HepG2 (cell line): Measurements from ENCODE around the gene CHST14. TPM values are rescaled to one million over a fixed set of nuclear protein-coding genes. Genes with fewer than 3 reads are reported as not detected.

ENCODE experiments used
- ATAC-seq: fragments of 200-7000 bp; cut with Tn5 transposase; 3 replicates; pipeline ENCODE4 v1.9.1; 2020; ENCODE audit warnings: mild to moderate bottlenecking, moderate library complexity
- BruUV-seq: library from RNA; stranded (reverse); fragments of 400-500 nt; replicated peaks from 2 replicates; lab custom pipeline; 2021; lab: Mats Ljungman, UMichigan
- CTCF ChIA-PET: fragments of 300-600 bp; formaldehyde crosslinking; extraction: SDS; loops from one replicate; lab custom pipeline; 2021; ENCODE audit warnings: low total read pairs, inconsistent platforms, low intra/inter-chr PET ratio; lab: Yijun Ruan, JAX
- POLR2A ChIA-PET: fragments of 350-600 bp; sonication (Branson Sonifier 250); formaldehyde crosslinking; loops from one replicate; lab custom pipeline; 2020; ENCODE audit warnings: antibody characterized with exemption, inconsistent platforms; lab: Yijun Ruan, JAX
- DNase-seq: peaks from one replicate; pipeline ENCODE4 v3.0.0-alpha.2; 2015; ENCODE audit warnings: low spot score
- FAIRE-seq: peaks from 3 replicates; lab custom pipeline; 2011; peaks lifted over from hg19 to GRCh38; lab: Jason Lieb, UNC
- H2AFZ ChIP-seq: one replicate; pipeline ENCODE4 v1.6.1; 2011; ENCODE audit warnings: low read length, inconsistent platforms
- H3K27ac ChIP-seq: fragments of 300-600 bp; 3 replicates; pipeline ENCODE4 v1.8.0; 2011; ENCODE audit warnings: mixed run types, mild to moderate bottlenecking, mixed read lengths, low read length, inconsistent platforms; ENCODE audit not compliant: insufficient read depth; ENCODE audit errors: extremely low read length
- H3K27me3 ChIP-seq, 2 experiments: fragments of 200-600 bp in 1 of 2; 2 replicates in 1 of 2; 3 replicates in 1 of 2; pipeline versions ENCODE4 v1.6.0 to v1.8.0; 2011; ENCODE audit warnings: low read length in 2 of 2, mild to moderate bottlenecking in 2 of 2, moderate library complexity in 2 of 2, inconsistent platforms in 1 of 2; ENCODE audit not compliant: insufficient read depth in 2 of 2, control insufficient read depth in 1 of 2
- H3K36me3 ChIP-seq, 2 experiments: fragments of 200-600 bp in 1 of 2; replicated peaks in 1 of 2; 2 replicates in 1 of 2; 3 replicates in 1 of 2; pipeline versions ENCODE4 v1.5.1 to v1.8.0; 2011; ENCODE audit warnings: low read length in 2 of 2, inconsistent platforms in 1 of 2; ENCODE audit not compliant: insufficient read depth in 2 of 2, control insufficient read depth in 1 of 2
- H3K4me1 ChIP-seq: 2 replicates; pipeline ENCODE4 v1.5.1; 2012; ENCODE audit warnings: low read length, inconsistent platforms; ENCODE audit not compliant: insufficient read depth
- H3K4me2 ChIP-seq: 2 replicates; pipeline ENCODE4 v1.6.0; 2011; ENCODE audit warnings: low read depth, low read length, inconsistent platforms
- H3K4me3 ChIP-seq, 3 experiments: fragments of 200-600 bp in 1 of 3; sonication (generic), shearing (Covaris generic) in 1 of 3; replicated peaks in 1 of 3; 2 replicates each; pipeline ENCODE4 v1.5.1; 2011 to 2016; ENCODE audit warnings: low read length in 3 of 3, inconsistent platforms in 2 of 3, low read depth in 2 of 3, mild to moderate bottlenecking in 2 of 3, control low read depth in 1 of 3, mixed read lengths in 1 of 3; ENCODE audit not compliant: insufficient read depth in 1 of 3
- H3K79me2 ChIP-seq: one replicate; pipeline ENCODE4 v1.6.1; 2011; ENCODE audit warnings: low read length, inconsistent platforms; ENCODE audit not compliant: insufficient read depth
- H3K9ac ChIP-seq: 2 replicates; pipeline ENCODE4 v1.6.0; 2011; ENCODE audit warnings: mild to moderate bottlenecking, low read depth, low read length, inconsistent platforms; ENCODE audit not compliant: insufficient read depth
- H3K9me3 ChIP-seq: 2 replicates; pipeline ENCODE4 v1.5.1; 2012; ENCODE audit warnings: mild to moderate bottlenecking, low read length
- H4K20me1 ChIP-seq: 2 replicates; pipeline ENCODE4 v1.6.0; 2011; ENCODE audit warnings: inconsistent platforms, mild to moderate bottlenecking, low read length, moderate library complexity; ENCODE audit not compliant: insufficient read depth
- ARNTL ChIP-seq: sonication (generic); formaldehyde crosslinking; IDR thresholded peaks from 2 replicates; pipeline ENCODE4 v1.4.0; 2020; ENCODE audit warnings: mild to moderate bottlenecking, missing genetic modification reagents
- BRD4 ChIP-seq: sonication (generic); formaldehyde crosslinking; IDR thresholded peaks from 2 replicates; pipeline ENCODE4 v1.4.0; 2020; ENCODE audit warnings: missing genetic modification reagents
- KMT2B ChIP-seq: IDR thresholded peaks from 2 replicates; pipeline ENCODE4 v1.6.1; 2016; ENCODE audit warnings: missing genetic modification reagents, missing compliant biosample characterization
- SIN3B ChIP-seq: fragments of 150-350 bp; IDR thresholded peaks from 2 replicates; pipeline ENCODE4 v1.6.1; 2014; ENCODE audit warnings: low read length
- ZC3H13 ChIP-seq: sonication (generic); formaldehyde crosslinking; IDR thresholded peaks from 2 replicates; pipeline ENCODE4 v1.8.1; 2023; ENCODE audit warnings: mild to moderate bottlenecking, missing genetic modification reagents, moderate library complexity
- ZFP37 ChIP-seq: sonication (generic); formaldehyde crosslinking; IDR thresholded peaks from 2 replicates; pipeline ENCODE4 v1.4.0; 2020; ENCODE audit warnings: missing genetic modification reagents, borderline replicate concordance
- ZNF20 ChIP-seq: sonication (generic); formaldehyde crosslinking; IDR thresholded peaks from 2 replicates; pipeline ENCODE4 v1.4.0; 2020; ENCODE audit warnings: mild to moderate bottlenecking, moderate library complexity, missing genetic modification reagents
- ZNF235 ChIP-seq: sonication (generic); formaldehyde crosslinking; IDR thresholded peaks from 2 replicates; pipeline ENCODE4 v1.8.1; 2023; ENCODE audit warnings: mild to moderate bottlenecking, missing genetic modification reagents, borderline replicate concordance
- ZNF296 ChIP-seq: sonication (generic); formaldehyde crosslinking; conservative IDR thresholded peaks from 2 replicates; pipeline ENCODE4 v1.5.0; 2020; ENCODE audit warnings: mild to moderate bottlenecking, missing genetic modification reagents
- ZNF335 ChIP-seq: sonication (generic); formaldehyde crosslinking; IDR thresholded peaks from 2 replicates; pipeline ENCODE4 v1.4.0; 2020; ENCODE audit warnings: missing genetic modification reagents
- ZNF430 ChIP-seq: sonication (generic); formaldehyde crosslinking; IDR thresholded peaks from 2 replicates; pipeline ENCODE4 v1.9.0; 2021; ENCODE audit warnings: mild to moderate bottlenecking, missing genetic modification reagents
- ZNF44 ChIP-seq: sonication (generic); formaldehyde crosslinking; IDR thresholded peaks from 2 replicates; pipeline ENCODE4 v1.5.1; 2020; ENCODE audit warnings: mild to moderate bottlenecking, missing genetic modification reagents
- ZNF549 ChIP-seq: sonication (generic); formaldehyde crosslinking; IDR thresholded peaks from 2 replicates; pipeline ENCODE4 v1.5.0; 2020; ENCODE audit warnings: missing genetic modification reagents
- ZNF557 ChIP-seq: sonication (generic); formaldehyde crosslinking; IDR thresholded peaks from 2 replicates; pipeline ENCODE4 v1.4.0; 2020; ENCODE audit warnings: missing genetic modification reagents
- ZNF7 ChIP-seq: IDR thresholded peaks from 2 replicates; pipeline ENCODE4 v1.6.1; 2016; ENCODE audit warnings: missing biosample characterization, missing genetic modification reagents
- WGBS: methylation state at CpG from one replicate; pipeline ENCODE4 v1.1.6; 2017; ENCODE audit warnings: low lambda C conversion rate; 5-methylcytosine and 5-hydroxymethylcytosine counted together
- in situ Hi-C: cut with HindIII; loops from 2 replicates; pipeline ENCODE4 v1.10.0; 2017; ENCODE audit warnings: low pct_unique_long_range_greater_than_20kb; ENCODE audit not compliant: extremely low pct_ligation_motif_present
- intact Hi-C: fragments of 100-400 bp; cut with micrococcal nuclease; formaldehyde crosslinking; loops from one replicate; pipeline ENCODE4 v1.10.0; 2022; ENCODE audit not compliant: unreplicated experiment
- polyA plus RNA-seq, 8 experiments: library from polyadenylated mRNA; depleted of rRNA in 3 of 8; stranded (reverse) in 7 of 8; unstranded in 1 of 8; fragments of >200 nt; fragmentation: Illumina TruSeq in 4 of 8; extraction: Trizol in 4 of 8; gene quantifications; 2 replicates each; pipeline versions ENCODE4 v1.2.1 to v1.2.3, GENCODE V29; 2011 to 2016; ENCODE audit warnings: low read depth in 4 of 8, missing spikeins in 1 of 8, mixed read lengths in 1 of 8; ENCODE audit not compliant: insufficient read depth in 1 of 8
- total RNA-seq, 5 experiments: library from RNA; depleted of rRNA; stranded (reverse); fragments of >200 nt; fragmentation: Illumina TruSeq; extraction: Trizol; gene quantifications; 2 replicates each; pipeline ENCODE4 v1.2.3, GENCODE V29; 2016; ENCODE audit warnings: low read depth in 1 of 5
- TF ChIP-seq, protein P1 (sequence below): sonication (generic); formaldehyde crosslinking; conservative IDR thresholded peaks from 2 replicates; pipeline ENCODE4 v1.4.0; 2020; ENCODE audit warnings: missing genetic modification reagents
- TF ChIP-seq, protein P2 (sequence below): sonication (generic); formaldehyde crosslinking; IDR thresholded peaks from 2 replicates; pipeline ENCODE4 v1.4.0; 2020; ENCODE audit warnings: missing genetic modification reagents, borderline replicate concordance
- TF ChIP-seq, protein P3 (sequence below): sonication (generic); formaldehyde crosslinking; IDR thresholded peaks from 2 replicates; pipeline ENCODE4 v1.4.0; 2020; ENCODE audit warnings: missing genetic modification reagents, low read depth, mild to moderate bottlenecking, borderline replicate concordance

Gene CHST14
- total and polyA plus RNA-seq, 2 of the 13 experiments (the other 11 are each of a cell fraction or from before 2014, with no cell fraction given): 8.9 to 12.4 TPM

DNA sequence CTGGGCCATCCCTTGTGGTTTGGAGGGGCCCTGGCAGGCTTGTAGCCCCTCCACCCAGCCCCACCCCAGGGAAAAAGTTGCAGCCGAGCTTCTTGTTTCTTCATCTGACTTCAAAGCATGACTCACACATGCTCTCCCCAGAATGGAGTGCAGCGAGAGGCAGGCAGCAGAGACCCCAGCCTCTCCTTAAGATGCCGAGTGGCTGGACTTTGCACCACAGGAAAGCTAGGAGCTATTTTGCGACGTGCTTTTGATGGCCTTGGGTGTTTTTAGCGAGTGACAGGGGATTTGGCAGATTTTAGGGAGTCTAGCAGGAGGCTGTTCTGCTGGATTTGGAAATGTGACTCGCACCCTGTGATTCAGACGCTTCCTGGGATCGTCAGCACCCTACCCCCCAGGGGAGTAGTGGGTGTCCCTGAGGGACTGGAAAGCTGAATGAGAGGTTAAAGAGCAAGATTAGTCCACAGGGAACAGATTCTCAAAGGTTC lies 15.8 kb upstream of the CHST14 start:
- Histone ChIP-seq H3K27me3 (no peaks in the 10 kb centered on the region), H3K4me1 (peaks cover 74% of the 10 kb centered on the region), H2AFZ (no peak overlapping the region), H4K20me1 (peaks cover 21% of the 10 kb centered on the region; the same call in 1 of the 2 replicates)
- intact Hi-C loops: no loop called here
- TF ChIP-seq BRD4 (no peak), ZNF335 (no peak), ARNTL (CRISPR knock-in tag) (no peak), ZNF430 (CRISPR knock-in tag) (no peak), ZC3H13 (CRISPR knock-in tag) (no peak), ZNF235 (CRISPR knock-in tag) (no peak), KMT2B (CRISPR knock-in tag) (no peak), ZNF296 (no peak), ZNF20 (CRISPR knock-in tag) (no peak), ZFP37 (CRISPR knock-in tag) (no peak), ZNF7 (CRISPR knock-in tag) (no peak), ZNF44 (no peak), ZNF549 (no peak), SIN3B (no peak), ZNF557 (CRISPR knock-in tag) (no peak)
- TF ChIP-seq, protein P1, sequence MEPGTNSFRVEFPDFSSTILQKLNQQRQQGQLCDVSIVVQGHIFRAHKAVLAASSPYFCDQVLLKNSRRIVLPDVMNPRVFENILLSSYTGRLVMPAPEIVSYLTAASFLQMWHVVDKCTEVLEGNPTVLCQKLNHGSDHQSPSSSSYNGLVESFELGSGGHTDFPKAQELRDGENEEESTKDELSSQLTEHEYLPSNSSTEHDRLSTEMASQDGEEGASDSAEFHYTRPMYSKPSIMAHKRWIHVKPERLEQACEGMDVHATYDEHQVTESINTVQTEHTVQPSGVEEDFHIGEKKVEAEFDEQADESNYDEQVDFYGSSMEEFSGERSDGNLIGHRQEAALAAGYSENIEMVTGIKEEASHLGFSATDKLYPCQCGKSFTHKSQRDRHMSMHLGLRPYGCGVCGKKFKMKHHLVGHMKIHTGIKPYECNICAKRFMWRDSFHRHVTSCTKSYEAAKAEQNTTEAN (CRISPR knock-in tag): no peak
- TF ChIP-seq, protein P2, sequence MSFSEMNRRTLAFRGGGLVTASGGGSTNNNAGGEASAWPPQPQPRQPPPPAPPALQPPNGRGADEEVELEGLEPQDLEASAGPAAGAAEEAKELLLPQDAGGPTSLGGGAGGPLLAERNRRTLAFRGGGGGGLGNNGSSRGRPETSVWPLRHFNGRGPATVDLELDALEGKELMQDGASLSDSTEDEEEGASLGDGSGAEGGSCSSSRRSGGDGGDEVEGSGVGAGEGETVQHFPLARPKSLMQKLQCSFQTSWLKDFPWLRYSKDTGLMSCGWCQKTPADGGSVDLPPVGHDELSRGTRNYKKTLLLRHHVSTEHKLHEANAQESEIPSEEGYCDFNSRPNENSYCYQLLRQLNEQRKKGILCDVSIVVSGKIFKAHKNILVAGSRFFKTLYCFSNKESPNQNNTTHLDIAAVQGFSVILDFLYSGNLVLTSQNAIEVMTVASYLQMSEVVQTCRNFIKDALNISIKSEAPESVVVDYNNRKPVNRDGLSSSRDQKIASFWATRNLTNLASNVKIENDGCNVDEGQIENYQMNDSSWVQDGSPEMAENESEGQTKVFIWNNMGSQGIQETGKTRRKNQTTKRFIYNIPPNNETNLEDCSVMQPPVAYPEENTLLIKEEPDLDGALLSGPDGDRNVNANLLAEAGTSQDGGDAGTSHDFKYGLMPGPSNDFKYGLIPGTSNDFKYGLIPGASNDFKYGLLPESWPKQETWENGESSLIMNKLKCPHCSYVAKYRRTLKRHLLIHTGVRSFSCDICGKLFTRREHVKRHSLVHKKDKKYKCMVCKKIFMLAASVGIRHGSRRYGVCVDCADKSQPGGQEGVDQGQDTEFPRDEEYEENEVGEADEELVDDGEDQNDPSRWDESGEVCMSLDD (CRISPR knock-in tag): no peak
- TF ChIP-seq, protein P3, sequence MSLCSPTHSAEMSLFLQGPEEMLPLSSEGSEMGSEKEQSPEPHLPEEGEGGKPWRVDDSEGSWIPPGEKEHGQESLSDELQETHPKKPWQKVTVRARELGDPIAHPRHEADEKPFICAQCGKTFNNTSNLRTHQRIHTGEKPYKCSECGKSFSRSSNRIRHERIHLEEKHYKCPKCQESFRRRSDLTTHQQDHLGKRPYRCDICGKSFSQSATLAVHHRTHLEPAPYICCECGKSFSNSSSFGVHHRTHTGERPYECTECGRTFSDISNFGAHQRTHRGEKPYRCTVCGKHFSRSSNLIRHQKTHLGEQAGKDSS (CRISPR knock-in tag): no peak
- TF ChIP-seq, all 625 proteins: peak for 0
- Histone ChIP-seq H3K9me3 (no peaks in the 10 kb centered on the region), H3K79me2 (peaks cover 49% of the 10 kb centered on the region), H3K27ac (no peak overlapping the region), H3K4me2 (no peak overlapping the region), H3K4me3 (no peak overlapping the region), H3K9ac (no peak overlapping the region), H3K36me3 (peaks cover 4% of the 10 kb centered on the region in 2 experiments; a peak in 4 of 5 replicates)
- ATAC-seq: no peak
- BruUV-seq: no TSS peak
- no peak for DNase-seq
- POLR2A ChIA-PET: no interaction called here
- 73% methylated on average over 7 of the region's 9 CpGs for WGBS
- in situ Hi-C loops: no loop called here
- CTCF ChIA-PET: no interaction called here
- no peak for FAIRE-seq
